ENCODE results near the gene NEK10. TPM values are rescaled to one million over a fixed set of nuclear protein-coding genes. Genes with fewer than 3 reads are reported as not detected.

Gene NEK10
- total and polyA plus RNA-seq, 2 of the 13 experiments (the other 11 are each of a cell fraction or from before 2014, with no cell fraction given) = 2.8 to 14.2 TPM

DNA sequence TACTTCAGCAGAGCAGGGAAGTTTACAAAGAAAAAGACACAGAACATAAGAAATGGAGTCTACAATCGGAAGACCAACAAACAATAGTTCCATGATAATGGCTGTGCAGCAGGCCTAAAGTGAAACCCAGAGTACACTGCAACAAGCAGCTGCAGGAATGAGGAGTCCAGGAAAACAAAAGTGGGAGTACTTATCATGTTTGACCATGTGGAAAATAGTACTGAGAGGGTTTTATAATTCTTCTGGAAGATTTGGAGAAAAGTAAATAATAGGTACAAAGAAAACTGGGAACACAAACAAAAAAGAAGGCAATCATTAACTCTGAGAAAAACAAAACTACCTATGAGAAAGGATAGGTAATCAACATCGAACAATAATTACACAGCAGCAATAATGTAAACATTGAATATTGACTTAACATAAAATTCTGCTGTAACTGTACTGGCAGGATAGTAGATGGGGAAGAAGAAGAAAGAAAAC lies 87.5 kb downstream of the NEK10 start (continued):
- TF ChIP-seq, protein P1, sequence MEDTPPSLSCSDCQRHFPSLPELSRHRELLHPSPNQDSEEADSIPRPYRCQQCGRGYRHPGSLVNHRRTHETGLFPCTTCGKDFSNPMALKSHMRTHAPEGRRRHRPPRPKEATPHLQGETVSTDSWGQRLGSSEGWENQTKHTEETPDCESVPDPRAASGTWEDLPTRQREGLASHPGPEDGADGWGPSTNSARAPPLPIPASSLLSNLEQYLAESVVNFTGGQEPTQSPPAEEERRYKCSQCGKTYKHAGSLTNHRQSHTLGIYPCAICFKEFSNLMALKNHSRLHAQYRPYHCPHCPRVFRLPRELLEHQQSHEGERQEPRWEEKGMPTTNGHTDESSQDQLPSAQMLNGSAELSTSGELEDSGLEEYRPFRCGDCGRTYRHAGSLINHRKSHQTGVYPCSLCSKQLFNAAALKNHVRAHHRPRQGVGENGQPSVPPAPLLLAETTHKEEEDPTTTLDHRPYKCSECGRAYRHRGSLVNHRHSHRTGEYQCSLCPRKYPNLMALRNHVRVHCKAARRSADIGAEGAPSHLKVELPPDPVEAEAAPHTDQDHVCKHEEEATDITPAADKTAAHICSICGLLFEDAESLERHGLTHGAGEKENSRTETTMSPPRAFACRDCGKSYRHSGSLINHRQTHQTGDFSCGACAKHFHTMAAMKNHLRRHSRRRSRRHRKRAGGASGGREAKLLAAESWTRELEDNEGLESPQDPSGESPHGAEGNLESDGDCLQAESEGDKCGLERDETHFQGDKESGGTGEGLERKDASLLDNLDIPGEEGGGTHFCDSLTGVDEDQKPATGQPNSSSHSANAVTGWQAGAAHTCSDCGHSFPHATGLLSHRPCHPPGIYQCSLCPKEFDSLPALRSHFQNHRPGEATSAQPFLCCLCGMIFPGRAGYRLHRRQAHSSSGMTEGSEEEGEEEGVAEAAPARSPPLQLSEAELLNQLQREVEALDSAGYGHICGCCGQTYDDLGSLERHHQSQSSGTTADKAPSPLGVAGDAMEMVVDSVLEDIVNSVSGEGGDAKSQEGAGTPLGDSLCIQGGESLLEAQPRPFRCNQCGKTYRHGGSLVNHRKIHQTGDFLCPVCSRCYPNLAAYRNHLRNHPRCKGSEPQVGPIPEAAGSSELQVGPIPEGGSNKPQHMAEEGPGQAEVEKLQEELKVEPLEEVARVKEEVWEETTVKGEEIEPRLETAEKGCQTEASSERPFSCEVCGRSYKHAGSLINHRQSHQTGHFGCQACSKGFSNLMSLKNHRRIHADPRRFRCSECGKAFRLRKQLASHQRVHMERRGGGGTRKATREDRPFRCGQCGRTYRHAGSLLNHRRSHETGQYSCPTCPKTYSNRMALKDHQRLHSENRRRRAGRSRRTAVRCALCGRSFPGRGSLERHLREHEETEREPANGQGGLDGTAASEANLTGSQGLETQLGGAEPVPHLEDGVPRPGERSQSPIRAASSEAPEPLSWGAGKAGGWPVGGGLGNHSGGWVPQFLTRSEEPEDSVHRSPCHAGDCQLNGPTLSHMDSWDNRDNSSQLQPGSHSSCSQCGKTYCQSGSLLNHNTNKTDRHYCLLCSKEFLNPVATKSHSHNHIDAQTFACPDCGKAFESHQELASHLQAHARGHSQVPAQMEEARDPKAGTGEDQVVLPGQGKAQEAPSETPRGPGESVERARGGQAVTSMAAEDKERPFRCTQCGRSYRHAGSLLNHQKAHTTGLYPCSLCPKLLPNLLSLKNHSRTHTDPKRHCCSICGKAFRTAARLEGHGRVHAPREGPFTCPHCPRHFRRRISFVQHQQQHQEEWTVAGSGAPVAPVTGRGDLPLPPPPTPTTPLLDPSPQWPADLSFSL (CRISPR knock-in tag; IDR thresholded peaks at IDR 0.05) = no peak
- TF ChIP-seq ZFAT (CRISPR knock-in tag; conservative IDR thresholded peaks at IDR 0.05) = no peak
- TF ChIP-seq, protein P2, sequence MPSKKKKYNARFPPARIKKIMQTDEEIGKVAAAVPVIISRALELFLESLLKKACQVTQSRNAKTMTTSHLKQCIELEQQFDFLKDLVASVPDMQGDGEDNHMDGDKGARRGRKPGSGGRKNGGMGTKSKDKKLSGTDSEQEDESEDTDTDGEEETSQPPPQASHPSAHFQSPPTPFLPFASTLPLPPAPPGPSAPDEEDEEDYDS (CRISPR knock-in tag; IDR thresholded peaks at IDR 0.05) = peak; percentile 31; the same call in 1 of the 2 replicates
- TF ChIP-seq, protein P3, sequence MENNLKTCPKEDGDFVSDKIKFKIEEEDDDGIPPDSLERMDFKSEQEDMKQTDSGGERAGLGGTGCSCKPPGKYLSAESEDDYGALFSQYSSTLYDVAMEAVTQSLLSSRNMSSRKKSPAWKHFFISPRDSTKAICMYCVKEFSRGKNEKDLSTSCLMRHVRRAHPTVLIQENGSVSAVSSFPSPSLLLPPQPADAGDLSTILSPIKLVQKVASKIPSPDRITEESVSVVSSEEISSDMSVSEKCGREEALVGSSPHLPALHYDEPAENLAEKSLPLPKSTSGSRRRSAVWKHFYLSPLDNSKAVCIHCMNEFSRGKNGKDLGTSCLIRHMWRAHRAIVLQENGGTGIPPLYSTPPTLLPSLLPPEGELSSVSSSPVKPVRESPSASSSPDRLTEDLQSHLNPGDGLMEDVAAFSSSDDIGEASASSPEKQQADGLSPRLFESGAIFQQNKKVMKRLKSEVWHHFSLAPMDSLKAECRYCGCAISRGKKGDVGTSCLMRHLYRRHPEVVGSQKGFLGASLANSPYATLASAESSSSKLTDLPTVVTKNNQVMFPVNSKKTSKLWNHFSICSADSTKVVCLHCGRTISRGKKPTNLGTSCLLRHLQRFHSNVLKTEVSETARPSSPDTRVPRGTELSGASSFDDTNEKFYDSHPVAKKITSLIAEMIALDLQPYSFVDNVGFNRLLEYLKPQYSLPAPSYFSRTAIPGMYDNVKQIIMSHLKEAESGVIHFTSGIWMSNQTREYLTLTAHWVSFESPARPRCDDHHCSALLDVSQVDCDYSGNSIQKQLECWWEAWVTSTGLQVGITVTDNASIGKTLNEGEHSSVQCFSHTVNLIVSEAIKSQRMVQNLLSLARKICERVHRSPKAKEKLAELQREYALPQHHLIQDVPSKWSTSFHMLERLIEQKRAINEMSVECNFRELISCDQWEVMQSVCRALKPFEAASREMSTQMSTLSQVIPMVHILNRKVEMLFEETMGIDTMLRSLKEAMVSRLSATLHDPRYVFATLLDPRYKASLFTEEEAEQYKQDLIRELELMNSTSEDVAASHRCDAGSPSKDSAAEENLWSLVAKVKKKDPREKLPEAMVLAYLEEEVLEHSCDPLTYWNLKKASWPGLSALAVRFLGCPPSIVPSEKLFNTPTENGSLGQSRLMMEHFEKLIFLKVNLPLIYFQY (CRISPR knock-in tag; IDR thresholded peaks at IDR 0.05; ENCODE audit: borderline replicate concordance) = no peak
- no peak for TF ChIP-seq LBX2 (CRISPR knock-in tag; IDR thresholded peaks at IDR 0.05; ENCODE audit: borderline replicate concordance)
- no peak for TF ChIP-seq ZNF550 (CRISPR knock-in tag; IDR thresholded peaks at IDR 0.05; ENCODE audit: borderline replicate concordance)
- TF ChIP-seq SRY (CRISPR knock-in tag; IDR thresholded peaks at IDR 0.05) = no peak
- no peak for TF ChIP-seq ZNF501 (CRISPR knock-in tag; IDR thresholded peaks at IDR 0.05)
- TF ChIP-seq ZNF749 (CRISPR knock-in tag; IDR thresholded peaks at IDR 0.05; ENCODE audit: borderline replicate concordance) = no peak
- TF ChIP-seq ZNF788 (CRISPR knock-in tag; IDR thresholded peaks at IDR 0.05; ENCODE audit: borderline replicate concordance) = no peak
- no peak for TF ChIP-seq ZHX1 (CRISPR knock-in tag; IDR thresholded peaks at IDR 0.05; ENCODE audit: low read depth)
- TF ChIP-seq PCBP2 (optimal IDR thresholded peaks at IDR 0.05; ENCODE audit: low read depth, low read length, poor library complexity, severe bottlenecking) = no peak
- TF ChIP-seq ZNF792 (CRISPR knock-in tag; IDR thresholded peaks at IDR 0.05) = no peak; the same call in 1 of the 2 replicates
- TF ChIP-seq ZNF747 (CRISPR knock-in tag; IDR thresholded peaks at IDR 0.05; ENCODE audit: borderline replicate concordance) = 0 out of 2 replicates have a peak, but pooled peaks have one; percentile 18

All from HepG2 (cell line).